NCI-H1092 treated with DMSO at 0.1 percent for 48 hours (cell line): ENCODE results near the gene STEEP1.

Experiments used
- DNase-seq: peaks from one replicate; lab custom pipeline; 2025; lab: John Stamatoyannopoulos, UW

The STEEP1 gene

DNA sequence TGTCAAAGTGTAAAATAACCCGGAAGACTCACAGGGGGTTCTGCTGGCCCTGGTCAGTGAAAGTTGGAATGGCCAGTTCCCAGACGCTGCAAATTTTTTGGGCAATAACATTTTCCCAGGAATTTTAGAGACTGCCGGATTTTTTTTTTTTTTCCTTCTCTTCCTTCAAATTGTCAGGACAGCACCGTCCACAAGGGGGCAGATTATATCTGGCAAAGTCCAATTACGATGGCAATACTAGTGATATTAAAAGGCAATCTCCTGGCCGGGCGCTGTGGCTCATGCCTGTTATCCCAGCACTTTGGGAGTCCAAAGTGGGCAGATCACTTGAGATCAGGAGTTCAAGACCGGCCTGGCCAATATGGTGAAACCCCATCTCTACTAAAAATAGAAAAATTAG is 76.5 kb downstream of the STEEP1 start:
- peak; percentile 51 for DNase-seq
